ENCODE results near the gene LSM12. TPM values are rescaled to one million over a fixed set of nuclear protein-coding genes. Genes with fewer than 3 reads are reported as not detected.
"Not testable (repeated sequence)": the region's sequence is repeated elsewhere in the genome, so short reads cannot be mapped to it uniquely, and the experiment has no call there.

The LSM12 gene
- total RNA-seq, 3 donors from 2014 or later, result 45.1 to 63.5 (median 48.2) TPM

- TF ChIP-seq CTCF (IDR thresholded peaks at IDR 0.05), result no peak
- intact Hi-C loops (cut with DNase I, micrococcal nuclease), result no loop called here
- no peak for DNase-seq
- no peak for ATAC-seq
- Histone ChIP-seq H3K4me1 (ENCODE audit: low read depth) (no peaks in the 10 kb centered on the region), H3K9me3 (no peaks in the 10 kb centered on the region), H3K36me3 (ENCODE audit: low read depth) (no peaks in the 10 kb centered on the region), H3K4me3 (no peak overlapping the region)
These were observed 26.4 kb downstream of the LSM12 start for GRCh38 chr17:44039829-44040635.

GRCh38 chr17:44038604-44039011 lies 27.9 kb downstream of the LSM12 start:
- Histone ChIP-seq H3K9me3 (no peaks in the 10 kb centered on the region), H3K4me1 (ENCODE audit: low read depth) (no peaks in the 10 kb centered on the region), H3K36me3 (ENCODE audit: low read depth) (no peaks in the 10 kb centered on the region), H3K4me3 (no peak overlapping the region)
- no peak for DNase-seq
- intact Hi-C loops (cut with DNase I, micrococcal nuclease), result no loop called here
- no peak for TF ChIP-seq CTCF (IDR thresholded peaks at IDR 0.05)
- ATAC-seq, result no peak

- no peak for TF ChIP-seq CTCF (IDR thresholded peaks at IDR 0.05)
- Histone ChIP-seq H3K9me3 (no peaks in the 10 kb centered on the region), H3K4me3 (no peak overlapping the region), H3K4me1 (ENCODE audit: low read depth) (no peaks in the 10 kb centered on the region), H3K36me3 (ENCODE audit: low read depth) (no peaks in the 10 kb centered on the region)
- DNase-seq (no peak), ATAC-seq (no peak)
- intact Hi-C loops (cut with DNase I, micrococcal nuclease), result no loop called here
These were observed 29.0 kb downstream of the LSM12 start for GRCh38 chr17:44037471-44037870.

- H3K4me3 ChIP-seq; H3K4me1 ChIP-seq (ENCODE audit: low read depth); DNase-seq; H3K36me3 ChIP-seq (ENCODE audit: low read depth); H3K9me3 ChIP-seq; ATAC-seq; intact Hi-C loops (cut with DNase I, micrococcal nuclease): not testable (repeated sequence)
These were observed 31.8 kb downstream of the LSM12 start for GRCh38 chr17:44034688-44035087.

GRCh38 chr17:44033861-44034408 lies 32.5 kb downstream of the LSM12 start:
- Histone ChIP-seq H3K36me3 (ENCODE audit: low read depth) (no peaks in the 10 kb centered on the region), H3K4me1 (ENCODE audit: low read depth) (no peaks in the 10 kb centered on the region), H3K4me3 (no peak overlapping the region), H3K9me3 (no peaks in the 10 kb centered on the region)
- ATAC-seq (no peak), DNase-seq (no peak)
- intact Hi-C loops (cut with DNase I, micrococcal nuclease), result no loop called here
- no peak for TF ChIP-seq CTCF (IDR thresholded peaks at IDR 0.05)

GRCh38 chr17:44030482-44030881 lies 36.0 kb downstream of the LSM12 start:
- no peak overlapping the region for H3K4me3 ChIP-seq

More at GRCh38 chr17:44030482-44030881, 36.0 kb downstream of the LSM12 start:
- TF ChIP-seq CTCF (IDR thresholded peaks at IDR 0.05), result no peak
- no peak for DNase-seq
- no peak for ATAC-seq
- Histone ChIP-seq H3K9me3 (no peaks in the 10 kb centered on the region), H3K4me1 (ENCODE audit: low read depth) (no peaks in the 10 kb centered on the region), H3K36me3 (ENCODE audit: low read depth) (no peaks in the 10 kb centered on the region)
- intact Hi-C loops (cut with DNase I, micrococcal nuclease), result no loop called here

Measured in mucosa of descending colon (tissue), 3 donors.